ENCODE results near the gene FUT1.

- TF ChIP-seq CTCF (IDR thresholded peaks at IDR 0.05; ENCODE audit: low read depth, low read length) (no peak), EZH2phosphoT487 (IDR thresholded peaks at IDR 0.05; ENCODE audit: low read depth) (no peak)
Measured at GRCh38 chr19:48756212-48756611, 3.8 kb upstream of the FUT1 start.

All from OCI-LY3 (cell line).